Transverse colon (tissue), 4 donors: Measurements from ENCODE around the gene ZBTB44.
"Not testable (repeated sequence)": the region's sequence is repeated elsewhere in the genome, so short reads cannot be mapped to it uniquely, and the experiment has no call there.

Experiments
- CTCF ChIP-seq, 5 experiments: fragments of 200-600 bp in 3 of 5; fragments of 450-650 bp in 2 of 5; sonication (generic) in 3 of 5; IDR thresholded peaks; 1 replicate in 2 of 5; 2 replicates in 3 of 5; pipeline ENCODE4 v1.5.1; 2016 to 2017; ENCODE audit warnings: antibody characterized with exemption in 5 of 5, inconsistent platforms in 3 of 5, mild to moderate bottlenecking in 2 of 5, moderate library complexity in 1 of 5
- EP300 ChIP-seq: sonication (generic); formaldehyde crosslinking; IDR thresholded peaks from one replicate; pipeline ENCODE4 v1.6.1; 2017; ENCODE audit warnings: antibody characterized with exemption, low read depth
- POLR2A ChIP-seq: fragments of 450-650 bp; IDR thresholded peaks from one replicate; pipeline ENCODE4 v1.6.1; 2016; ENCODE audit warnings: antibody characterized with exemption, mild to moderate bottlenecking, moderate library complexity
- POLR2AphosphoS5 ChIP-seq, 3 donors: sonication (generic); formaldehyde crosslinking; IDR thresholded peaks; one replicate each; pipeline ENCODE4 v1.6.1; 2016; ENCODE audit warnings: antibody characterized with exemption in 3 of 3

GRCh38 chr11:130245375-130245774, 69.3 kb downstream of the ZBTB44 start:
- not testable (repeated sequence) for TF ChIP-seq CTCF (IDR thresholded peaks at IDR 0.05); EP300; POLR2A; POLR2AphosphoS5 (IDR thresholded peaks at IDR 0.05)
